ENCODE results near the gene TFPI.
"Not testable (repeated sequence)": the region's sequence is repeated elsewhere in the genome, so short reads cannot be mapped to it uniquely, and the experiment has no call there.

Gene TFPI

DNA sequence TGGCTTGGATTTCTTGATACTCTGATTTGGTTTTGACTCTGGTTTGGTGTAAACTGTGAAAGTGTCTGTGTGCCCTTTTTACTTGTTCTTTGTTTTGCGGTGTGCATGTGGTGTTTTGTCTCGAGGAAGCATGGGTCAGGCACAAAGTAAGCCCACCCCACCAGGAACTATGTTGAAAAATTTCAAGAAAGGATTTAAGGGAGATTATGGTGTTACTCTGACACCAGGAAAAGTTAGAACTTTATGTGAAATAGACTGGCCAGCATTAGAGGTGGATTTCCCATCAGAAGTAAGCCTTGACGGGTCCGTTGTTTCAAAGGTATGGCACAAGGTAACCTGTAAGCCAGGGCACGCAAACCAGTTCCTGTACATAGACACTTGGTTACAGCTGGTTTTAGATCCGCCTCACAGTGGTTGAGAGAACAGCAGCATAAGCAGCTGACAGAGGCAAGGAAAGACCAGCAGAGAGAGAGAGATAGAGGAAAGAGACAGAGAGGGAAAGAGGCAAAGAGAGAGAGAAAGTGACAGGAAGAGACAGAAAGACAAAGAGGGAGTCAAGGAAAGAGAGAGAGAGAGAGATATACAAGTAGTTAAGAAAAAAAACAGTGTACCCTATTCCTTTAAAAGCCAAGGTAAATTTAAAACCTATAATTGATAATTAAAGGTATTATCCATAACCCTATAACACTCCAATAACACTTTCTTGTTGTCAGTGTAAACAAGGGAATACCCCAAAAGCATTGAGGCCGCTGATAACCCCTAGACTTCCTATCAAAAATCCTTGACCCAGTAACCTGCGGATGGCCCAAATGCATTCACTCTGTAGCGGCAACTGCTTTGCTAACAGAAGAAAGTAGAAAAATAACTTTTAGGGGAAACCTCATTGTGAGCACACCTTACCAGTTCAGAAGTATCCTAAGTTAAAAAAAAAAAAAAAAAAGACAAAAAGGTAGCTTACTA lies 42.6 kb downstream of the TFPI start:
- TF ChIP-seq, protein P1, sequence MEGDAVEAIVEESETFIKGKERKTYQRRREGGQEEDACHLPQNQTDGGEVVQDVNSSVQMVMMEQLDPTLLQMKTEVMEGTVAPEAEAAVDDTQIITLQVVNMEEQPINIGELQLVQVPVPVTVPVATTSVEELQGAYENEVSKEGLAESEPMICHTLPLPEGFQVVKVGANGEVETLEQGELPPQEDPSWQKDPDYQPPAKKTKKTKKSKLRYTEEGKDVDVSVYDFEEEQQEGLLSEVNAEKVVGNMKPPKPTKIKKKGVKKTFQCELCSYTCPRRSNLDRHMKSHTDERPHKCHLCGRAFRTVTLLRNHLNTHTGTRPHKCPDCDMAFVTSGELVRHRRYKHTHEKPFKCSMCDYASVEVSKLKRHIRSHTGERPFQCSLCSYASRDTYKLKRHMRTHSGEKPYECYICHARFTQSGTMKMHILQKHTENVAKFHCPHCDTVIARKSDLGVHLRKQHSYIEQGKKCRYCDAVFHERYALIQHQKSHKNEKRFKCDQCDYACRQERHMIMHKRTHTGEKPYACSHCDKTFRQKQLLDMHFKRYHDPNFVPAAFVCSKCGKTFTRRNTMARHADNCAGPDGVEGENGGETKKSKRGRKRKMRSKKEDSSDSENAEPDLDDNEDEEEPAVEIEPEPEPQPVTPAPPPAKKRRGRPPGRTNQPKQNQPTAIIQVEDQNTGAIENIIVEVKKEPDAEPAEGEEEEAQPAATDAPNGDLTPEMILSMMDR (IDR thresholded peaks at IDR 0.05; ENCODE audit: low read depth, low read length, missing control alignments), result no peak
- H3K4me3 ChIP-seq (ENCODE audit: low read depth, low read length), result no peak overlapping the region

GRCh38 chr2:187510419-187511355 lies 43.5 kb downstream of the TFPI start:
- H3K27me3 ChIP-seq (replicated peaks); H3K27ac ChIP-seq; in situ Hi-C loops (cut with HindIII; ENCODE audit: low pct_ligation_motif_present, low sequenced_read_pairs); DNase-seq; H3K36me3 ChIP-seq (replicated peaks); H3K4me3 ChIP-seq (ENCODE audit: low read depth, low read length): not testable (repeated sequence)

More for the DNA sequence above, 42.6 kb downstream of the TFPI start:
- H3K27ac ChIP-seq, result no peak overlapping the region
- peaks cover 9% of the 10 kb centered on the region for H3K36me3 ChIP-seq (replicated peaks)
- H3K27me3 ChIP-seq (replicated peaks), result no peaks in the 10 kb centered on the region
- no peak for DNase-seq
- in situ Hi-C loops (cut with HindIII; ENCODE audit: low pct_ligation_motif_present, low sequenced_read_pairs), result no loop called here

- in situ Hi-C loops (cut with HindIII; ENCODE audit: low pct_ligation_motif_present, low sequenced_read_pairs), result no loop called here
- TF ChIP-seq, protein P1 (IDR thresholded peaks at IDR 0.05; ENCODE audit: low read depth, low read length, missing control alignments), result no peak
- Histone ChIP-seq H3K27me3 (replicated peaks) (no peaks in the 10 kb centered on the region), H3K4me3 (ENCODE audit: low read depth, low read length) (no peak overlapping the region), H3K36me3 (replicated peaks) (peaks cover 9% of the 10 kb centered on the region), H3K27ac (no peak overlapping the region)
- DNase-seq, result no peak
Measured at GRCh38 chr2:187509667-187510417, 44.4 kb downstream of the TFPI start.

DNA sequence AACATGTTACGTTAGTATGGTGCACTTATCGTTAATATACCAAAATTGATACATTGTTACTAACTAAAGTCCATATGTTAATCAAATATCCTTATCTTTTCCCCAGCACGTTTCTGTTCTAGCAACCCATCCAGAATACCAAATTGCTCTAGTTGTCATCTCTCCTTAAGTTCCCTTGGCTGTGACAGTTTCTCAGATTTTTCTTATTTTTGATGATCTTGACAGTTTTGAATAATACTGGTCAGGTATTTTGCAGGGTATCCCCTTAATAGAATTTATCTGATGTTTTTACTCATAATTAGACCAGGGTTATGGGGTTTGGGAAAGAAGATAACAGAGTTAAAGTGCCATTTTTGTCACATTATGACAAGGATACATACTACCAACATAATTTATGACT lies 47.8 kb downstream of the TFPI start:
- TF ChIP-seq, protein P1 (IDR thresholded peaks at IDR 0.05; ENCODE audit: low read depth, low read length, missing control alignments), result no peak
- Histone ChIP-seq H3K4me3 (ENCODE audit: low read depth, low read length) (no peak overlapping the region), H3K27ac (no peak overlapping the region), H3K36me3 (replicated peaks) (peaks cover 14% of the 10 kb centered on the region), H3K27me3 (replicated peaks) (no peaks in the 10 kb centered on the region)
- in situ Hi-C loops (cut with HindIII; ENCODE audit: low pct_ligation_motif_present, low sequenced_read_pairs), result no loop called here
- no peak for DNase-seq

DNA sequence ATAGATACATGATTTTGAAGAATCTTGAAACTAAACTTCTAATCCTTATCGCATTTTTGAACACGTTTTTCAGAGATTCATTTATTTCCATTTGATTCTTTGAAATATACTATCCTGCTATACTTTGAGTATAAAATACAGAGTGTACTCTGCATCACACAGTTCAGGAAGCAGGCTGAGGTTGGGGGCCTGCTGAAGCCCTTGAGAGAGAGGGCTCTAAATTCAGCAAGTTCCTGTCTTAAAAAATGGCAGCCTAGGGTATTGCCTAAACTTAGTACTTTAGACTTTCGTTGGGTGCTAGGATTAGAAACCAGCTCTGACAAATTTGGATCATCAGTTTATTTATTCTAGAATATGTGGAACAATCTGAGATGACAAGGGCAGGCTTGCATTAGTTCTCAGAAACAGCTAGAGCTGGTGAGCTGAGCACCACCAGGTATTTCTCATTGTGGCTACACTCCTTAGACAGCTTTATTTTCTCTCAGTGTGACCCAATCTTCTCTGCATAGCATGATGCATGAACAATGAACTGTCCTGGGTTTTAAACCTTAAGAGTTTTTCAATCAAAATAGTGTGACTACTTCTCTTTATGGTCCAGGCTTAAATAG lies 49.1 kb downstream of the TFPI start:
- in situ Hi-C loops (cut with HindIII; ENCODE audit: low pct_ligation_motif_present, low sequenced_read_pairs), result no loop called here
- Histone ChIP-seq H3K4me3 (ENCODE audit: low read depth, low read length) (no peak overlapping the region), H3K27me3 (replicated peaks) (no peaks in the 10 kb centered on the region), H3K36me3 (replicated peaks) (peaks cover 7% of the 10 kb centered on the region), H3K27ac (no peak overlapping the region)
- TF ChIP-seq, protein P1 (IDR thresholded peaks at IDR 0.05; ENCODE audit: low read depth, low read length, missing control alignments), result no peak
- DNase-seq, result no peak
